HS-27A (cell line): ENCODE data around the gene REC114.
"Not testable (repeated sequence)": the region's sequence is repeated elsewhere in the genome, so short reads cannot be mapped to it uniquely, and the experiment has no call there.

Experiments
- DNase-seq: peaks from one replicate; pipeline ENCODE4 v3.0.0-alpha.2; 2012; ENCODE audit warnings: low read depth, missing footprints

REC114 gene

GRCh38 chr15:73457334-73457733, 14.4 kb downstream of the REC114 start:
- DNase-seq: no peak

GRCh38 chr15:73460662-73461061, 17.7 kb downstream of the REC114 start:
- DNase-seq: no peak

- DNase-seq: no peak
These were observed 21.6 kb downstream of the REC114 start for GRCh38 chr15:73464602-73465001.

GRCh38 chr15:73467758-73468157, 24.8 kb downstream of the REC114 start:
- DNase-seq: no peak

- no peak for DNase-seq
These were observed 31.8 kb downstream of the REC114 start for GRCh38 chr15:73474785-73475184.

- no peak for DNase-seq
These were observed 33.8 kb downstream of the REC114 start for GRCh38 chr15:73476704-73477216.

GRCh38 chr15:73480050-73480449, 37.1 kb downstream of the REC114 start:
- no peak for DNase-seq

GRCh38 chr15:73482166-73482565, 39.2 kb downstream of the REC114 start:
- no peak for DNase-seq

- no peak for DNase-seq
These were observed 40.1 kb downstream of the REC114 start for GRCh38 chr15:73483053-73483452.

- no peak for DNase-seq
These were observed 42.4 kb downstream of the REC114 start for GRCh38 chr15:73485372-73485771.

- not testable (repeated sequence) for DNase-seq
These were observed 42.9 kb downstream of the REC114 start for GRCh38 chr15:73485885-73486284.

- no peak for DNase-seq
These were observed 45.7 kb downstream of the REC114 start for GRCh38 chr15:73488698-73489097.

- DNase-seq: no peak
These were observed 51.0 kb downstream of the REC114 start for GRCh38 chr15:73493922-73494321.

- DNase-seq: no peak
These were observed 52.2 kb downstream of the REC114 start for GRCh38 chr15:73495181-73495580.

- no peak for DNase-seq
These were observed 57.7 kb downstream of the REC114 start for GRCh38 chr15:73500696-73501095.

GRCh38 chr15:73504885-73505284, 61.9 kb downstream of the REC114 start:
- DNase-seq: no peak

- DNase-seq: no peak
These were observed 72.6 kb downstream of the REC114 start for GRCh38 chr15:73515527-73515926.

- DNase-seq: no peak
These were observed 74.6 kb downstream of the REC114 start for GRCh38 chr15:73517566-73517965.

- DNase-seq: no peak
These were observed 75.4 kb downstream of the REC114 start for GRCh38 chr15:73518180-73518862.

- no peak for DNase-seq
These were observed 76.1 kb downstream of the REC114 start for GRCh38 chr15:73518876-73519733.

GRCh38 chr15:73522011-73522410, 79.0 kb downstream of the REC114 start:
- no peak for DNase-seq

- no peak for DNase-seq
These were observed 82.0 kb downstream of the REC114 start for GRCh38 chr15:73524919-73525318.

GRCh38 chr15:73527598-73527997, 84.6 kb downstream of the REC114 start:
- DNase-seq: no peak
